HEK293 (cell line): Measurements from ENCODE around the gene WDR7.
A peak's percentile ranks its signal among the peaks of the same experiment; 100 is the strongest.

Experiments used
- CTCF ChIA-PET: fragments of 350-600 bp; formaldehyde crosslinking; extraction: SDS; loops from one replicate; lab custom pipeline; 2021; ENCODE audit warnings: antibody characterized with exemption; lab: Yijun Ruan, JAX
- POLR2A ChIA-PET: fragments of 300-600 bp; formaldehyde crosslinking; extraction: SDS; loops from one replicate; lab custom pipeline; 2020; ENCODE audit warnings: antibody characterized with exemption, inconsistent platforms; lab: Yijun Ruan, JAX
- H3K27ac ChIP-seq: fragments of 200-500 bp; sonication (Bioruptor generic); 2 replicates; pipeline ENCODE4 v1.5.1; 2014; ENCODE audit warnings: low read depth, low read length, control low read depth, inconsistent platforms; ENCODE audit errors: extremely low read depth
- H3K36me3 ChIP-seq, 2 experiments: fragments of 200-500 bp in 1 of 2; sonication (Bioruptor generic) in 1 of 2; 1 replicate in 1 of 2; 2 replicates in 1 of 2; pipeline ENCODE4 v1.5.1; 2014 to 2017; ENCODE audit warnings: inconsistent platforms in 2 of 2, low read length in 2 of 2; ENCODE audit not compliant: control insufficient read depth in 2 of 2, insufficient read depth in 1 of 2
- H3K4me1 ChIP-seq: fragments of 200-500 bp; sonication (Bioruptor generic); 2 replicates; pipeline ENCODE4 v1.5.1; 2014; ENCODE audit warnings: mild to moderate bottlenecking, low read length, inconsistent platforms; ENCODE audit not compliant: control insufficient read depth, insufficient read depth
- H3K4me3 ChIP-seq: 2 replicates; pipeline ENCODE4 v1.5.1; 2011; ENCODE audit warnings: low read depth, mild to moderate bottlenecking, control low read depth, low read length, moderate library complexity
- H3K9me3 ChIP-seq: fragments of 200-500 bp; sonication (Bioruptor generic); 2 replicates; pipeline ENCODE4 v1.5.1; 2014; ENCODE audit warnings: low read depth, low read length, inconsistent platforms; ENCODE audit not compliant: control insufficient read depth, insufficient read depth
- FEZF1 ChIP-seq: fragments of 450-650 bp; formaldehyde crosslinking; IDR thresholded peaks from 2 replicates; pipeline ENCODE4 v1.5.1; 2016; ENCODE audit warnings: missing biosample characterization, missing genetic modification characterization
- IKZF3 ChIP-seq: fragments of 450-650 bp; IDR thresholded peaks from 2 replicates; pipeline ENCODE4 v1.5.0; 2018; ENCODE audit warnings: missing biosample characterization, mild to moderate bottlenecking, missing genetic modification characterization, moderate library complexity
- ZNF2 ChIP-seq: fragments of 450-650 bp; formaldehyde crosslinking; IDR thresholded peaks from 2 replicates; pipeline ENCODE4 v1.5.1; 2016; ENCODE audit warnings: missing biosample characterization, missing genetic modification characterization
- ZNF24 ChIP-seq: fragments of 450-650 bp; formaldehyde crosslinking; IDR thresholded peaks from 2 replicates; pipeline ENCODE4 v1.5.1; 2016; ENCODE audit warnings: missing biosample characterization, missing genetic modification characterization
- ZNF48 ChIP-seq: fragments of 450-650 bp; formaldehyde crosslinking; IDR thresholded peaks from 2 replicates; pipeline ENCODE4 v1.5.1; 2016; ENCODE audit warnings: missing biosample characterization, missing genetic modification characterization
- ZNF510 ChIP-seq: fragments of 450-650 bp; formaldehyde crosslinking; IDR thresholded peaks from 2 replicates; pipeline ENCODE4 v1.5.1; 2018; ENCODE audit warnings: mild to moderate bottlenecking, missing genetic modification characterization, missing biosample characterization; ENCODE audit not compliant: insufficient replicate concordance
- ZNF580 ChIP-seq: fragments of 450-650 bp; formaldehyde crosslinking; IDR thresholded peaks from 2 replicates; pipeline ENCODE4 v1.5.1; 2016; ENCODE audit warnings: missing biosample characterization, missing genetic modification characterization
- ZNF626 ChIP-seq: fragments of 450-650 bp; sonication (Bioruptor Pico); formaldehyde crosslinking; IDR thresholded peaks from 2 replicates; pipeline ENCODE4 v1.5.1; 2018; ENCODE audit warnings: missing biosample characterization, missing genetic modification characterization, inconsistent platforms
- ZNF658 ChIP-seq: fragments of 450-650 bp; formaldehyde crosslinking; IDR thresholded peaks from 2 replicates; pipeline ENCODE4; 2016; ENCODE audit warnings: missing biosample characterization, missing genetic modification characterization
- ZNF670 ChIP-seq: fragments of 450-650 bp; formaldehyde crosslinking; IDR thresholded peaks from 2 replicates; pipeline ENCODE4 v1.5.1; 2016; ENCODE audit warnings: missing biosample characterization, missing genetic modification characterization, low read depth
- ZNF843 ChIP-seq: fragments of 450-650 bp; formaldehyde crosslinking; IDR thresholded peaks from 2 replicates; pipeline ENCODE4 v1.5.1; 2016; ENCODE audit warnings: missing biosample characterization, missing genetic modification characterization
- ZSCAN5A ChIP-seq: fragments of 450-650 bp; formaldehyde crosslinking; IDR thresholded peaks from 2 replicates; pipeline ENCODE4 v1.5.1; 2016; ENCODE audit warnings: missing biosample characterization, missing genetic modification characterization
- TF ChIP-seq, protein P1 (sequence below): fragments of 450-650 bp; formaldehyde crosslinking; IDR thresholded peaks from 2 replicates; pipeline ENCODE4 v1.5.1; 2016; ENCODE audit warnings: missing biosample characterization, missing genetic modification characterization
- TF ChIP-seq, protein P2 (sequence below): fragments of 450-650 bp; formaldehyde crosslinking; IDR thresholded peaks from 2 replicates; pipeline ENCODE4 v1.5.1; 2017; ENCODE audit warnings: missing biosample characterization, missing genetic modification characterization
- TF ChIP-seq, protein P3 (sequence below): fragments of 450-650 bp; formaldehyde crosslinking; conservative IDR thresholded peaks from 2 replicates; pipeline ENCODE4 v1.5.1; 2016; ENCODE audit warnings: low read depth, missing biosample characterization, missing genetic modification characterization

WDR7 gene

DNA sequence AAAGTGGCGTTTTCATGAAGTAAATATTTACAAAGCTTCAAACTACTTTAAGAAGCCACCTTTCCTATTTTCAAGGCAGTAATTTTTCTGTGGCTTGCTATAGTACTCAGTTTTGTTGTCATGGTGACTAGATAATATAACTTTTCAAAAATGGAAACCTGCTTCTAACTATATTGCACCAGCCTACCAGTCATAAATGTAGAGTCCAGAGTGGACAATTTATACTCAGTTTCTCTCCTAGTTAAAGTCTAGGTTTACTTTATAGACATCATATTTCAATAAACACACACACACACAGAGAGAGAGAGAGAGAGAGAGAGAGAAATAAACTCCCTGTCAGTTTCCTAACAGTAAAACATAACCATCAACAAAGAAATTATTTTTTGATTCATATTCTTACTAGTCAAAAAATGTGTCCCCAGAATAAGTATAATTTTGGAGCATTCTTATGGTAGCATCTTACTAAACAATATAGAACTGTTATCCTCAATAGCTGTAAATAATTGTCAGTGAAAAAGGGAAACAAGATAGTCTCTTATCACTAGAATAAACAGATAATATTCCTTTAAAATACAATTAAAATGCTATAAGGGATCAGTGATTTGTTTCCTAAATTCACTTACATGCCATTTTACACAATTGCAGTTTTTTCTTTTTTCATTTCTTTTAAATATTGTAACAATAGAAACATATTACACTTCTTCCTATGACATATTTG lies 332.3 kb downstream of the WDR7 start:
- TF ChIP-seq ZNF843 (tag by site-specific recombination) (peak; percentile 55; the same call in 1 of the 2 replicates), ZNF48 (tag by site-specific recombination) (no peak), ZNF670 (tag by site-specific recombination) (no peak), ZNF2 (tag by site-specific recombination) (no peak), IKZF3 (tag by site-specific recombination) (no peak), FEZF1 (tag by site-specific recombination) (peak; percentile 49; the same call in 1 of the 2 replicates), ZNF510 (tag by site-specific recombination) (no peak), ZNF580 (no peak), ZSCAN5A (tag by site-specific recombination) (no peak), ZNF658 (tag by site-specific recombination) (no peak)
- TF ChIP-seq, protein P1, sequence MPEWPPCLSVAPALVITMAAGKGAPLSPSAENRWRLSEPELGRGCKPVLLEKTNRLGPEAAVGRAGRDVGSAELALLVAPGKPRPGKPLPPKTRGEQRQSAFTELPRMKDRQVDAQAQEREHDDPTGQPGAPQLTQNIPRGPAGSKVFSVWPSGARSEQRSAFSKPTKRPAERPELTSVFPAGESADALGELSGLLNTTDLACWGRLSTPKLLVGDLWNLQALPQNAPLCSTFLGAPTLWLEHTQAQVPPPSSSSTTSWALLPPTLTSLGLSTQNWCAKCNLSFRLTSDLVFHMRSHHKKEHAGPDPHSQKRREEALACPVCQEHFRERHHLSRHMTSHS (tag by site-specific recombination) = no peak
- TF ChIP-seq, protein P2, sequence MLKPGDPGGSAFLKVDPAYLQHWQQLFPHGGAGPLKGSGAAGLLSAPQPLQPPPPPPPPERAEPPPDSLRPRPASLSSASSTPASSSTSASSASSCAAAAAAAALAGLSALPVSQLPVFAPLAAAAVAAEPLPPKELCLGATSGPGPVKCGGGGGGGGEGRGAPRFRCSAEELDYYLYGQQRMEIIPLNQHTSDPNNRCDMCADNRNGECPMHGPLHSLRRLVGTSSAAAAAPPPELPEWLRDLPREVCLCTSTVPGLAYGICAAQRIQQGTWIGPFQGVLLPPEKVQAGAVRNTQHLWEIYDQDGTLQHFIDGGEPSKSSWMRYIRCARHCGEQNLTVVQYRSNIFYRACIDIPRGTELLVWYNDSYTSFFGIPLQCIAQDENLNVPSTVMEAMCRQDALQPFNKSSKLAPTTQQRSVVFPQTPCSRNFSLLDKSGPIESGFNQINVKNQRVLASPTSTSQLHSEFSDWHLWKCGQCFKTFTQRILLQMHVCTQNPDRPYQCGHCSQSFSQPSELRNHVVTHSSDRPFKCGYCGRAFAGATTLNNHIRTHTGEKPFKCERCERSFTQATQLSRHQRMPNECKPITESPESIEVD (tag by site-specific recombination) = peak; percentile 40; the same call in 1 of the 2 replicates
- TF ChIP-seq, all 188 proteins: peak for 3
- Histone ChIP-seq H3K36me3 (no peaks in the 10 kb centered on the region), H3K4me3 (no peak overlapping the region), H3K4me1 (peaks cover 21% of the 10 kb centered on the region), H3K27ac (no peak overlapping the region), H3K9me3 (no peaks in the 10 kb centered on the region)
- ChIA-PET POLR2A (no interaction called here), CTCF (interaction anchor here (0.5 kb wide), 1 partner anchor 1988 kb away, joined by 4 read pairs; no protein-coding TSS in a partner anchor)

DNA sequence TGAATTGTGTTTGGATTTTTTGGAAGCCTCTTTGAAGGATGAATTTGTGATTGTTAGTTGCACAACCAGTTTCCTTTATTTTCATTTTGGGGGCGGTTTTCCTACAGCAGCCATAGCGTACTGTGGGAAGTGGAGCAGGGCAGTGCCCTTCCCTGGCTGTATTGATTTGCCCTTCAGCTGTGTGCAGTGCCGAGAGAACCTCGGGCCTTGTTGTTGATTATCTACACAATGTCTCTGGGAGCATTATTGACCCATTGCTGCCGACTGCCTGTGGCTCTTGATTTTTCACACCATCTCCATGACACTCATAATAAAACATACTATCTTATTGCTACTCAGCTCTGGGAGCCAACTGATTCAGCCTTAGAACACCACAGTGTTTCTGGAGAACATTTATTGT lies 333.6 kb downstream of the WDR7 start:
- no peaks in the 10 kb centered on the region for H3K9me3 ChIP-seq
- TF ChIP-seq ZNF626 (tag by site-specific recombination) (no peak), ZNF24 (tag by site-specific recombination) (no peak)
- TF ChIP-seq, protein P3, sequence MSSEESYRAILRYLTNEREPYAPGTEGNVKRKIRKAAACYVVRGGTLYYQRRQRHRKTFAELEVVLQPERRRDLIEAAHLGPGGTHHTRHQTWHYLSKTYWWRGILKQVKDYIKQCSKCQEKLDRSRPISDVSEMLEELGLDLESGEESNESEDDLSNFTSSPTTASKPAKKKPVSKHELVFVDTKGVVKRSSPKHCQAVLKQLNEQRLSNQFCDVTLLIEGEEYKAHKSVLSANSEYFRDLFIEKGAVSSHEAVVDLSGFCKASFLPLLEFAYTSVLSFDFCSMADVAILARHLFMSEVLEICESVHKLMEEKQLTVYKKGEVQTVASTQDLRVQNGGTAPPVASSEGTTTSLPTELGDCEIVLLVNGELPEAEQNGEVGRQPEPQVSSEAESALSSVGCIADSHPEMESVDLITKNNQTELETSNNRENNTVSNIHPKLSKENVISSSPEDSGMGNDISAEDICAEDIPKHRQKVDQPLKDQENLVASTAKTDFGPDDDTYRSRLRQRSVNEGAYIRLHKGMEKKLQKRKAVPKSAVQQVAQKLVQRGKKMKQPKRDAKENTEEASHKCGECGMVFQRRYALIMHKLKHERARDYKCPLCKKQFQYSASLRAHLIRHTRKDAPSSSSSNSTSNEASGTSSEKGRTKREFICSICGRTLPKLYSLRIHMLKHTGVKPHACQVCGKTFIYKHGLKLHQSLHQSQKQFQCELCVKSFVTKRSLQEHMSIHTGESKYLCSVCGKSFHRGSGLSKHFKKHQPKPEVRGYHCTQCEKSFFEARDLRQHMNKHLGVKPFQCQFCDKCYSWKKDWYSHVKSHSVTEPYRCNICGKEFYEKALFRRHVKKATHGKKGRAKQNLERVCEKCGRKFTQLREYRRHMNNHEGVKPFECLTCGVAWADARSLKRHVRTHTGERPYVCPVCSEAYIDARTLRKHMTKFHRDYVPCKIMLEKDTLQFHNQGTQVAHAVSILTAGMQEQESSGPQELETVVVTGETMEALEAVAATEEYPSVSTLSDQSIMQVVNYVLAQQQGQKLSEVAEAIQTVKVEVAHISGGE (tag by site-specific recombination) = no peak
- ChIA-PET CTCF (no interaction called here), POLR2A (no interaction called here)
- no peak overlapping the region for H3K4me3 ChIP-seq
- H3K36me3 ChIP-seq = no peaks in the 10 kb centered on the region
- H3K27ac ChIP-seq = no peak overlapping the region
- peaks cover 21% of the 10 kb centered on the region for H3K4me1 ChIP-seq
